IMR-90 (cell line): ENCODE measurements around the gene VMO1. TPM values are rescaled to one million over a fixed set of nuclear protein-coding genes. Genes with fewer than 3 reads are reported as not detected.

Experiments
- ATAC-seq: fragments of 200-7000 bp; cut with Tn5 transposase; 2 replicates; pipeline ENCODE4 v1.9.1; 2020; ENCODE audit warnings: low read depth, mild to moderate bottlenecking, moderate library complexity
- BruUV-seq: library from RNA; stranded (reverse); fragments of 400-500 nt; replicated peaks from 2 replicates; lab custom pipeline; 2021; lab: Mats Ljungman, UMichigan
- CTCF ChIA-PET: fragments of 300-600 bp; formaldehyde crosslinking; extraction: SDS; loops from one replicate; lab custom pipeline; 2021; ENCODE audit warnings: antibody characterized with exemption; lab: Yijun Ruan, JAX
- POLR2A ChIA-PET: fragments of 300-600 bp; sonication (Branson Sonifier 250); formaldehyde crosslinking; loops from one replicate; lab custom pipeline; 2022; ENCODE audit warnings: antibody characterized with exemption; ENCODE audit not compliant: unreplicated experiment; lab: Charles Lee
- DNase-seq: peaks from one replicate; pipeline ENCODE4 v3.0.0; 2013
- H2AFZ ChIP-seq: replicated peaks from 2 replicates; pipeline ENCODE3; 2013; ENCODE audit warnings: low read length, mild to moderate bottlenecking; ENCODE audit not compliant: poor library complexity
- H2AK5ac ChIP-seq: 2 replicates; pipeline ENCODE4 v1.6.1; 2013; ENCODE audit warnings: low read depth, low read length, inconsistent platforms
- H2AK9ac ChIP-seq: replicated peaks from 2 replicates; pipeline ENCODE3; 2013; ENCODE audit warnings: mild to moderate bottlenecking, low read depth, low read length, moderate library complexity; ENCODE audit not compliant: poor library complexity
- H2BK120ac ChIP-seq: 2 replicates; pipeline ENCODE4 v1.6.1; 2013; ENCODE audit warnings: low read depth, low read length, inconsistent platforms
- H2BK15ac ChIP-seq: 3 replicates; pipeline ENCODE4 v1.6.1; 2013; ENCODE audit warnings: low read depth, low read length, inconsistent platforms
- H2BK20ac ChIP-seq: 2 replicates; pipeline ENCODE4 v1.6.1; 2013; ENCODE audit warnings: low read depth, mild to moderate bottlenecking, inconsistent platforms, low read length, moderate library complexity
- H2BK5ac ChIP-seq: 2 replicates; pipeline ENCODE4 v1.6.1; 2013; ENCODE audit warnings: mild to moderate bottlenecking, low read depth, low read length, inconsistent platforms; ENCODE audit not compliant: poor library complexity, severe bottlenecking
- H3K14ac ChIP-seq: replicated peaks from 2 replicates; pipeline ENCODE4 v1.6.1; 2013; ENCODE audit warnings: low read depth, low read length, inconsistent platforms
- H3K18ac ChIP-seq: 2 replicates; pipeline ENCODE4 v1.6.1; 2013; ENCODE audit warnings: low read depth, low read length, control low read depth
- H3K23ac ChIP-seq: 2 replicates; pipeline ENCODE4 v1.6.1; 2013; ENCODE audit warnings: low read depth, low read length, inconsistent platforms
- H3K27ac ChIP-seq: 2 replicates; pipeline ENCODE4 v1.5.1; 2013; ENCODE audit warnings: mild to moderate bottlenecking, control low read depth, low read length; ENCODE audit not compliant: insufficient read depth
- H3K27me3 ChIP-seq: 2 replicates; pipeline ENCODE4 v1.6.1; 2013; ENCODE audit warnings: low read length; ENCODE audit not compliant: control insufficient read depth, insufficient read depth
- H3K36me3 ChIP-seq: 2 replicates; pipeline ENCODE4 v1.6.1; 2013; ENCODE audit warnings: low read length, mixed read lengths; ENCODE audit not compliant: control insufficient read depth, insufficient read depth
- H3K4ac ChIP-seq: 2 replicates; pipeline ENCODE4 v1.6.1; 2013; ENCODE audit warnings: low read depth, low read length, inconsistent platforms
- H3K4me1 ChIP-seq: 2 replicates; pipeline ENCODE4 v1.6.1; 2013; ENCODE audit warnings: low read length, mixed read lengths; ENCODE audit not compliant: control insufficient read depth, insufficient read depth
- H3K4me2 ChIP-seq: 2 replicates; pipeline ENCODE4 v1.6.1; 2013; ENCODE audit warnings: low read depth, mild to moderate bottlenecking, control low read depth, low read length, moderate library complexity
- H3K4me3 ChIP-seq: 2 replicates; pipeline ENCODE4 v1.5.1; 2013; ENCODE audit warnings: low read depth, mild to moderate bottlenecking, control low read depth, low read length, moderate library complexity; ENCODE audit not compliant: insufficient read depth
- H3K56ac ChIP-seq: 2 replicates; pipeline ENCODE4 v1.6.1; 2013; ENCODE audit warnings: low read length, inconsistent platforms; ENCODE audit not compliant: insufficient read depth; ENCODE audit errors: extremely low read depth
- H3K79me1 ChIP-seq, 2 experiments: 2 replicates each; pipeline ENCODE4 v1.6.1; 2013; ENCODE audit warnings: low read length in 2 of 2, inconsistent platforms in 1 of 2, low read depth in 1 of 2
- H3K9ac ChIP-seq: 2 replicates; pipeline ENCODE4 v1.6.1; 2013; ENCODE audit warnings: low read depth, low read length, control low read depth
- H3K9me1 ChIP-seq: 2 replicates; pipeline ENCODE4 v1.6.1; 2013; ENCODE audit warnings: low read length, inconsistent platforms; ENCODE audit not compliant: insufficient read depth
- H3K9me3 ChIP-seq: 2 replicates; pipeline ENCODE4 v1.6.1; 2013; ENCODE audit warnings: low read length; ENCODE audit not compliant: control insufficient read depth, insufficient read depth
- H4K20me1 ChIP-seq: 2 replicates; pipeline ENCODE4 v1.6.1; 2013; ENCODE audit warnings: low read length, inconsistent platforms; ENCODE audit not compliant: insufficient read depth
- H4K5ac ChIP-seq: 2 replicates; pipeline ENCODE4 v1.6.1; 2013; ENCODE audit warnings: mild to moderate bottlenecking, low read depth, low read length, control low read depth
- H4K8ac ChIP-seq, 2 experiments: 2 replicates each; pipeline ENCODE4 v1.6.1; 2013; ENCODE audit warnings: low read depth in 2 of 2, low read length in 2 of 2, control low read depth in 1 of 2, inconsistent platforms in 1 of 2
- H4K91ac ChIP-seq: 2 replicates; pipeline ENCODE4 v1.6.1; 2013; ENCODE audit warnings: low read depth, low read length, inconsistent platforms; ENCODE audit not compliant: insufficient read depth
- BHLHE40 ChIP-seq: fragments of 150-350 bp; IDR thresholded peaks from 2 replicates; pipeline ENCODE4 v1.6.1; 2016; ENCODE audit warnings: mild to moderate bottlenecking, low read depth, low read length
- CEBPB ChIP-seq: IDR thresholded peaks from 2 replicates; pipeline ENCODE4 v1.6.1; 2012; ENCODE audit warnings: low read depth, low read length, improper control_type of control experiment
- CHD1 ChIP-seq: IDR thresholded peaks from 2 replicates; pipeline ENCODE4 v1.6.1; 2012; ENCODE audit warnings: low read depth, low read length, improper control_type of control experiment
- ELK1 ChIP-seq: fragments of 150-350 bp; IDR thresholded peaks from 2 replicates; pipeline ENCODE4 v1.6.1; 2016; ENCODE audit warnings: low read depth, mild to moderate bottlenecking, low read length, moderate library complexity, borderline replicate concordance
- MAFK ChIP-seq: IDR thresholded peaks from 2 replicates; pipeline ENCODE4 v1.6.1; 2012; ENCODE audit warnings: low read depth, low read length, improper control_type of control experiment
- MAZ ChIP-seq: IDR thresholded peaks from 2 replicates; pipeline ENCODE4 v1.6.1; 2012; ENCODE audit warnings: low read depth, mild to moderate bottlenecking, low read length, improper control_type of control experiment, moderate library complexity, borderline replicate concordance
- MXI1 ChIP-seq: IDR thresholded peaks from 2 replicates; pipeline ENCODE4 v1.6.1; 2012; ENCODE audit warnings: low read depth, mild to moderate bottlenecking, low read length, moderate library complexity, borderline replicate concordance
- NFE2L2 ChIP-seq: fragments of 150-350 bp; IDR thresholded peaks from 2 replicates; pipeline ENCODE4 v1.6.1; 2016; ENCODE audit warnings: low read depth, mild to moderate bottlenecking, low read length
- POLR2A ChIP-seq: IDR thresholded peaks from 2 replicates; pipeline ENCODE4 v1.6.1; 2012; ENCODE audit warnings: mild to moderate bottlenecking, low read depth, low read length
- RAD21 ChIP-seq: IDR thresholded peaks from 2 replicates; pipeline ENCODE4 v1.6.1; 2012; ENCODE audit warnings: low read length, improper control_type of control experiment
- RCOR1 ChIP-seq: IDR thresholded peaks from 2 replicates; pipeline ENCODE4 v1.6.1; 2012; ENCODE audit warnings: mild to moderate bottlenecking, low read length, improper control_type of control experiment; ENCODE audit not compliant: insufficient replicate concordance
- RFX5 ChIP-seq: IDR thresholded peaks from 2 replicates; pipeline ENCODE4 v1.8.0; 2012; ENCODE audit warnings: low read depth, mild to moderate bottlenecking, low read length, moderate library complexity
- SMC3 ChIP-seq: fragments of 150-350 bp; IDR thresholded peaks from 2 replicates; pipeline ENCODE4 v1.6.1; 2016; ENCODE audit warnings: low read depth, mild to moderate bottlenecking, antibody characterized with exemption, low read length, moderate library complexity
- USF2 ChIP-seq: fragments of 150-350 bp; IDR thresholded peaks from 2 replicates; pipeline ENCODE4 v1.6.1; 2017; ENCODE audit warnings: mild to moderate bottlenecking, antibody characterized with exemption, low read length, low read depth
- WGBS, 2 experiments: methylation state at CpG; one replicate each; pipeline versions ENCODE4 v1.1.5 to v1.1.7; 2013; ENCODE audit warnings: missing lambda C conversion rate in 2 of 2; ENCODE audit not compliant: insufficient read length in 1 of 2; ENCODE audit errors: extremely low coverage in 2 of 2; 5-methylcytosine and 5-hydroxymethylcytosine counted together
- dilution Hi-C: fragments of 300-500 bp; cut with HindIII; formaldehyde crosslinking; loops from one replicate; pipeline ENCODE4 v1.14.3; 2018; ENCODE audit warnings: low sequenced_read_pairs; ENCODE audit not compliant: unreplicated experiment
- in situ Hi-C: fragments of 300-500 bp; cut with MboI; formaldehyde crosslinking; loops from 3 replicates; pipeline ENCODE4 v1.14.3; 2019; ENCODE audit warnings: low sequenced_read_pairs, inconsistent platforms, mixed read lengths
- intact Hi-C: fragments of 100-400 bp; cut with micrococcal nuclease; formaldehyde crosslinking; loops from 2 replicates; pipeline ENCODE4 v1.10.0; 2022
- polyA plus RNA-seq, 3 experiments: library from polyadenylated mRNA; depleted of rRNA; stranded (reverse); fragments of >200 nt; gene quantifications; 2 replicates each; pipeline ENCODE4 v1.2.3, GENCODE V29; 2012; ENCODE audit warnings: low replicate concordance in 1 of 3
- total RNA-seq: library from RNA; depleted of rRNA; stranded (reverse); fragments of >200 nt; gene quantifications from 2 replicates; pipeline ENCODE4 v1.2.3, GENCODE V29; 2012

Gene VMO1
- total and polyA plus RNA-seq, 2 of the 4 experiments (the other 2 are of a cell fraction) = 0.14 TPM; not detected in 1

GRCh38 chr17:4744999-4745969, 40.9 kb downstream of the VMO1 start:
- H4K20me1 ChIP-seq = no peaks in the 10 kb centered on the region
- H3K27me3 ChIP-seq = peaks cover 69% of the 10 kb centered on the region
- H4K5ac ChIP-seq = no peak overlapping the region
- DNase-seq (no peak), ATAC-seq (peak; percentile 46)
- peaks cover 2% of the 10 kb centered on the region; the same call in 1 of the 2 replicates for H3K4me1 ChIP-seq
- ChIA-PET CTCF (no interaction called here), POLR2A (no interaction called here)
- no peak overlapping the region for H2BK5ac ChIP-seq
- no peak overlapping the region for H3K56ac ChIP-seq
- no peak overlapping the region for H3K14ac ChIP-seq
- intact Hi-C loops (no loop called here), in situ Hi-C loops (no loop called here), dilution Hi-C loops (no loop called here)
- peak overlapping the region; percentile 72 for H2AFZ ChIP-seq
- no peak overlapping the region for H3K23ac ChIP-seq
- H3K4me3 ChIP-seq = no peak overlapping the region
- no peak overlapping the region for H4K8ac ChIP-seq
- H2BK20ac ChIP-seq = no peak overlapping the region
- H3K9me3 ChIP-seq = no peaks in the 10 kb centered on the region
- no TSS peak for BruUV-seq
- no peaks in the 10 kb centered on the region for H3K9me1 ChIP-seq
- H3K9ac ChIP-seq = no peak overlapping the region
- 9% methylated on average over 12 of the region's 51 CpGs; no CpG with 5 or more reads in 1 of the 2 experiments for WGBS, 2 experiments
- no peaks in the 10 kb centered on the region for H3K36me3 ChIP-seq
- no peak overlapping the region for H3K27ac ChIP-seq
- H3K4ac ChIP-seq = no peak overlapping the region
- no peak overlapping the region for H2BK120ac ChIP-seq
- no peak overlapping the region for H3K18ac ChIP-seq
- no peaks in the 10 kb centered on the region for H3K79me1 ChIP-seq
- H4K91ac ChIP-seq = no peak overlapping the region
- no peak overlapping the region for H2AK9ac ChIP-seq
- H2AK5ac ChIP-seq = no peak overlapping the region
- H3K4me2 ChIP-seq = no peak overlapping the region
- H2BK15ac ChIP-seq = no peak overlapping the region
- TF ChIP-seq USF2 (no peak), BHLHE40 (no peak), RFX5 (no peak), RCOR1 (no peak), CEBPB (no peak), NFE2L2 (no peak), MAFK (no peak), MXI1 (no peak), POLR2A (no peak), CHD1 (no peak), SMC3 (no peak), MAZ (no peak), ELK1 (no peak), RAD21 (no peak)
